Hepatocyte (in vitro differentiated cells): Measurements from ENCODE around the gene COLQ.

Source experiments
- EZH2phosphoT487 ChIP-seq: fragments of 200-600 bp; sonication (generic); IDR thresholded peaks from one replicate; pipeline ENCODE4 v1.6.1; 2018; ENCODE audit warnings: antibody characterized with exemption, mild to moderate bottlenecking, low read depth, moderate library complexity; ENCODE audit not compliant: unreplicated experiment, severe bottlenecking
- TF ChIP-seq, protein P1 (sequence below): fragments of 200-600 bp; sonication (generic); IDR thresholded peaks from 2 replicates; pipeline ENCODE4 v1.5.1; 2016; ENCODE audit warnings: antibody characterized with exemption, mild to moderate bottlenecking; ENCODE audit not compliant: poor library complexity

DNA sequence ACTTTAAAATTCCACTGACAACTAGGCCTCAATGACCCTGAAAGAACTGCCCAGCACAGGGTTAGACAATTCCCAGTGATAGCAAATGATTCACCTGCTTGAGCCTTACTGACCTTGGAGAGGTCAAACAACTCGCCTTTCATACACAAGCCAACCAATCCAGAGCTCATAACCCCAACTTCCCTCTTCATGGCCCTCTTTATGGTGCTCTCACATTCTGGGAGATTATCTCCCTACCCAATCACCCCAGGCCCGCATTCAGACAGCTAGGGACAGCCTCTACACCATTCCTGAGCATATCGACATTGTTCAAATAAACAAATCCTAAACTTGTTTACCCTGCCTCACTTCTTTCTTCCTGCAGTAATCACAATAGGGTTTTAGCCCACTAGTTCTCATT, 32.2 kb upstream of the COLQ start:
- TF ChIP-seq, protein P1, sequence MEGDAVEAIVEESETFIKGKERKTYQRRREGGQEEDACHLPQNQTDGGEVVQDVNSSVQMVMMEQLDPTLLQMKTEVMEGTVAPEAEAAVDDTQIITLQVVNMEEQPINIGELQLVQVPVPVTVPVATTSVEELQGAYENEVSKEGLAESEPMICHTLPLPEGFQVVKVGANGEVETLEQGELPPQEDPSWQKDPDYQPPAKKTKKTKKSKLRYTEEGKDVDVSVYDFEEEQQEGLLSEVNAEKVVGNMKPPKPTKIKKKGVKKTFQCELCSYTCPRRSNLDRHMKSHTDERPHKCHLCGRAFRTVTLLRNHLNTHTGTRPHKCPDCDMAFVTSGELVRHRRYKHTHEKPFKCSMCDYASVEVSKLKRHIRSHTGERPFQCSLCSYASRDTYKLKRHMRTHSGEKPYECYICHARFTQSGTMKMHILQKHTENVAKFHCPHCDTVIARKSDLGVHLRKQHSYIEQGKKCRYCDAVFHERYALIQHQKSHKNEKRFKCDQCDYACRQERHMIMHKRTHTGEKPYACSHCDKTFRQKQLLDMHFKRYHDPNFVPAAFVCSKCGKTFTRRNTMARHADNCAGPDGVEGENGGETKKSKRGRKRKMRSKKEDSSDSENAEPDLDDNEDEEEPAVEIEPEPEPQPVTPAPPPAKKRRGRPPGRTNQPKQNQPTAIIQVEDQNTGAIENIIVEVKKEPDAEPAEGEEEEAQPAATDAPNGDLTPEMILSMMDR, result no peak
- TF ChIP-seq EZH2phosphoT487, result no peak
